K562 (cell line): Measurements from ENCODE around the gene COL26A1. TPM values are rescaled to one million over a fixed set of nuclear protein-coding genes. Genes with fewer than 3 reads are reported as not detected.

ENCODE experiments used
- ATF3 ChIP-seq, 2 experiments: fragments of 450-650 bp in 1 of 2; sonication (generic) in 1 of 2; formaldehyde crosslinking in 1 of 2; IDR thresholded peaks in 1 of 2; conservative IDR thresholded peaks in 1 of 2; 2 replicates each; pipeline versions ENCODE4 v1.6.1 to v1.8.1; 2016 to 2023; ENCODE audit warnings: mild to moderate bottlenecking in 2 of 2, moderate library complexity in 2 of 2, inconsistent platforms in 1 of 2, missing genetic modification reagents in 1 of 2
- CHD2 ChIP-seq: IDR thresholded peaks from 2 replicates; pipeline ENCODE4 v1.6.1; 2011; ENCODE audit warnings: low read depth, low read length
- MBD2 ChIP-seq: sonication (generic); IDR thresholded peaks from 2 replicates; pipeline ENCODE4 v1.6.1; 2016; ENCODE audit warnings: low read depth, borderline replicate concordance
- MGA ChIP-seq: fragments of 450-650 bp; IDR thresholded peaks from 2 replicates; pipeline ENCODE4 v1.6.1; 2016; ENCODE audit warnings: mild to moderate bottlenecking, moderate library complexity
- TCFL5 ChIP-seq: fragments of 250-450 bp; sonication (Bioruptor Pico); conservative IDR thresholded peaks from 2 replicates; pipeline ENCODE4 v1.6.1; 2021; ENCODE audit warnings: mild to moderate bottlenecking, moderate library complexity, matching md5 sums
- ZNF217 ChIP-seq: sonication (generic); formaldehyde crosslinking; IDR thresholded peaks from 2 replicates; pipeline ENCODE4 v1.8.0; 2022; ENCODE audit warnings: mild to moderate bottlenecking, missing genetic modification reagents
- ZNF644 ChIP-seq: fragments of 200-800 bp; sonication (Bioruptor generic); IDR thresholded peaks from 2 replicates; pipeline ENCODE4 v1.6.1; 2016; ENCODE audit warnings: low read depth, missing genetic modification characterization, missing compliant biosample characterization
- ZNF830 ChIP-seq: fragments of 250-450 bp; sonication (Bioruptor Pico); IDR thresholded peaks from 2 replicates; pipeline ENCODE4 v1.5.0; 2021; ENCODE audit warnings: mild to moderate bottlenecking
- polyA plus RNA-seq, 8 experiments: library from polyadenylated mRNA; depleted of rRNA in 4 of 8; stranded (reverse) in 5 of 8; unstranded in 3 of 8; fragments of >200 nt; fragmentation: Nextera tagmentation in 2 of 8; fragmentation: Illumina TruSeq in 1 of 8; extraction: Ambion mirVana in 2 of 8; extraction: Trizol in 1 of 8; gene quantifications; 2 replicates each; pipeline versions ENCODE4 v1.2.1 to v1.2.3, GENCODE V29; 2011 to 2014; ENCODE audit warnings: inconsistent platforms in 1 of 8, missing spikeins in 1 of 8
- total RNA-seq, 7 experiments: library from RNA; depleted of rRNA in 6 of 7; stranded (reverse); fragments of >200 nt in 6 of 7; fragmentation: Illumina TruSeq in 2 of 7; extraction: Trizol in 2 of 7; gene quantifications; 2 replicates each; pipeline versions ENCODE4 v1.2.1 to v1.2.3, GENCODE V29; 2011 to 2021; ENCODE audit warnings: low replicate concordance in 1 of 7

The COL26A1 gene
- total and polyA plus RNA-seq, 9 of the 15 experiments (the other 6 are each of a cell fraction or from before 2014, with no cell fraction given), result 0.04 to 0.39 (median 0.07) TPM; not detected in 5

GRCh38 chr7:101368422-101369165, 5.9 kb downstream of the COL26A1 start (continued):
- peak; percentile 32; the same call in 1 of the 2 replicates for TF ChIP-seq ATF3 (IDR thresholded peaks at IDR 0.05)
- TF ChIP-seq ATF3 (CRISPR knock-in tag; conservative IDR thresholded peaks at IDR 0.05), result no peak
- TF ChIP-seq TCFL5 (CRISPR knock-in tag), result no peak
- TF ChIP-seq ZNF217 (CRISPR knock-in tag), result no peak
- TF ChIP-seq ZNF644 (tag), result no peak
- no peak for TF ChIP-seq MBD2
- TF ChIP-seq ZNF830 (CRISPR knock-in tag), result no peak
- TF ChIP-seq MGA, result no peak
- no peak for TF ChIP-seq CHD2
